Neural cell (in vitro differentiated cells): Measurements from ENCODE around the gene RELA. TPM values are rescaled to one million over a fixed set of nuclear protein-coding genes. Genes with fewer than 3 reads are reported as not detected.

ENCODE experiments used
- H2AFZ ChIP-seq: fragments of 200-600, 300-800 bp; sonication (generic), shearing (Covaris generic); 2 replicates; pipeline ENCODE4 v1.6.0; 2014; ENCODE audit warnings: low read depth, mild to moderate bottlenecking, antibody characterized with exemption, low read length, moderate library complexity
- H3F3A ChIP-seq: fragments of 200-600 bp; shearing (Covaris generic); 2 replicates; pipeline ENCODE4 v1.6.1; 2016; ENCODE audit warnings: mild to moderate bottlenecking, moderate library complexity, mixed read lengths, antibody characterized with exemption, low read length; ENCODE audit not compliant: insufficient read depth, poor library complexity, severe bottlenecking
- H3K27ac ChIP-seq: fragments of 200-600, 300-800 bp; sonication (generic), shearing (Covaris generic); 2 replicates; pipeline ENCODE4 v1.5.1; 2014; ENCODE audit warnings: mild to moderate bottlenecking, low read length, moderate library complexity
- H3K27me3 ChIP-seq: fragments of 300-800, 200-600 bp; sonication (generic), shearing (Covaris generic); 2 replicates; pipeline ENCODE4 v1.6.0; 2014; ENCODE audit warnings: mild to moderate bottlenecking, low read depth, low read length, moderate library complexity; ENCODE audit not compliant: insufficient read depth
- H3K36me3 ChIP-seq: fragments of 300-800, 200-600 bp; sonication (generic), shearing (Covaris generic); 2 replicates; pipeline ENCODE4 v1.5.1; 2014; ENCODE audit warnings: mild to moderate bottlenecking, antibody characterized with exemption, low read length, moderate library complexity; ENCODE audit not compliant: insufficient read depth
- H3K4me2 ChIP-seq: fragments of 300-800, 200-600 bp; sonication (generic), shearing (Covaris generic); 2 replicates; pipeline ENCODE4 v1.6.0; 2014; ENCODE audit warnings: mild to moderate bottlenecking, low read length
- H3K4me3 ChIP-seq: fragments of 300-800, 200-600 bp; sonication (generic), shearing (Covaris generic); 2 replicates; pipeline ENCODE4 v1.5.1; 2014; ENCODE audit warnings: mild to moderate bottlenecking, low read length, moderate library complexity
- H3K79me2 ChIP-seq: fragments of 200-600 bp; shearing (Covaris generic); replicated peaks from 2 replicates; pipeline ENCODE4 v1.6.0; 2014; ENCODE audit warnings: mild to moderate bottlenecking, low read length, moderate library complexity; ENCODE audit not compliant: insufficient read depth
- H3K9ac ChIP-seq: fragments of 300-800, 200-600 bp; sonication (generic), shearing (Covaris generic); 2 replicates; pipeline ENCODE4 v1.6.1; 2016; ENCODE audit warnings: mild to moderate bottlenecking, low read length, mixed read lengths
- H3K9me2 ChIP-seq: fragments of 200-600 bp; shearing (Covaris generic); 2 replicates; pipeline ENCODE4 v1.6.1; 2016; ENCODE audit warnings: mild to moderate bottlenecking, low read length, mixed read lengths; ENCODE audit not compliant: insufficient read depth
- H3K9me3 ChIP-seq: fragments of 200-600, 300-800 bp; sonication (generic), shearing (Covaris generic); 2 replicates; pipeline ENCODE4 v1.6.1; 2016; ENCODE audit warnings: mild to moderate bottlenecking, mixed run types, low read length, moderate library complexity, mixed read lengths
- H4K20me1 ChIP-seq: fragments of 200-600 bp; shearing (Covaris generic); 2 replicates; pipeline ENCODE4 v1.6.1; 2016; ENCODE audit warnings: mild to moderate bottlenecking, mixed run types; ENCODE audit not compliant: insufficient read depth
- EP300 ChIP-seq: fragments of 450-650 bp; conservative IDR thresholded peaks from 2 replicates; pipeline ENCODE4 v1.6.1; 2014; ENCODE audit warnings: antibody characterized with exemption, mild to moderate bottlenecking, moderate library complexity; ENCODE audit not compliant: poor library complexity, severe bottlenecking
- EZH2 ChIP-seq: fragments of 200-600, 300-800 bp; shearing (Covaris generic), sonication (generic); IDR thresholded peaks from 2 replicates; pipeline ENCODE4 v1.6.1; 2014; ENCODE audit warnings: antibody characterized with exemption, low read length, borderline replicate concordance, mild to moderate bottlenecking; ENCODE audit not compliant: insufficient read depth, poor library complexity, severe bottlenecking
- MXI1 ChIP-seq: fragments of 450-650 bp; conservative IDR thresholded peaks from 2 replicates; pipeline ENCODE4 v1.6.1; 2014; ENCODE audit warnings: antibody characterized with exemption, mild to moderate bottlenecking; ENCODE audit not compliant: poor library complexity, severe bottlenecking
- POLR2AphosphoS5 ChIP-seq: IDR thresholded peaks from 2 replicates; pipeline ENCODE4 v1.6.1; 2012
- RAD21 ChIP-seq: fragments of 450-650 bp; conservative IDR thresholded peaks from 2 replicates; pipeline ENCODE4 v1.6.1; 2014; ENCODE audit warnings: antibody characterized with exemption, mild to moderate bottlenecking, moderate library complexity
- SMC3 ChIP-seq: fragments of 450-650 bp; conservative IDR thresholded peaks from 2 replicates; pipeline ENCODE4 v1.6.1; 2014; ENCODE audit warnings: antibody characterized with exemption, mild to moderate bottlenecking, moderate library complexity; ENCODE audit not compliant: poor library complexity
- TAF1 ChIP-seq: IDR thresholded peaks from 2 replicates; pipeline ENCODE4 v1.6.1; 2012; ENCODE audit warnings: low read depth
- polyA plus RNA-seq: library from polyadenylated mRNA; depleted of rRNA; stranded (reverse); fragments of >200 nt; gene quantifications from 2 replicates; pipeline ENCODE4 v1.2.3, GENCODE V29; 2014
- TF ChIP-seq, protein P1 (sequence below): fragments of 450-650 bp; IDR thresholded peaks from 2 replicates; pipeline ENCODE4 v1.5.1; 2014; ENCODE audit warnings: antibody characterized with exemption, mild to moderate bottlenecking, moderate library complexity; ENCODE audit not compliant: poor library complexity, severe bottlenecking
- TF ChIP-seq, protein P2 (sequence below): IDR thresholded peaks from 2 replicates; pipeline ENCODE4 v1.6.1; 2012; ENCODE audit warnings: borderline replicate concordance

The RELA gene
- polyA plus RNA-seq, 1 donor from 2014 or later, result 19.3 TPM

DNA sequence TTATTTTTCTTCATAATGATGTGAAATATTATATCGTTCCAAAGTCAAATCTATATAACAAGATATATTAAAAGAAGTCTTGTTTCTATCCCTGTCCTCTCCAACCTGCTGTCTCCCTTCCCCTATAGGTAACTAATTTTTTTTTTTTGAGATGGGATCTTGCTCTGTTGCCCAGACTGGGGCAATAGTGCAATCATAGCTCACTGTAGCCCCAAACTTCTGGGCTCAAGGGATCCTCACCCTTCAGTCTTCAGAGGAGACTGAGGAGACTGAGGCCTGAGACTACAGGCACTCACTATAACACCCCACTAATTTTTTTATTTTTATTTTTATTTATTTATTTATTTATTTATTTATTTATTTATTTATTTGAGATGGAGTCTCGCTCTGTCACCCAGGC, 10.3 kb upstream of the RELA start:
- no peaks in the 10 kb centered on the region for H3K9me2 ChIP-seq

DNA sequence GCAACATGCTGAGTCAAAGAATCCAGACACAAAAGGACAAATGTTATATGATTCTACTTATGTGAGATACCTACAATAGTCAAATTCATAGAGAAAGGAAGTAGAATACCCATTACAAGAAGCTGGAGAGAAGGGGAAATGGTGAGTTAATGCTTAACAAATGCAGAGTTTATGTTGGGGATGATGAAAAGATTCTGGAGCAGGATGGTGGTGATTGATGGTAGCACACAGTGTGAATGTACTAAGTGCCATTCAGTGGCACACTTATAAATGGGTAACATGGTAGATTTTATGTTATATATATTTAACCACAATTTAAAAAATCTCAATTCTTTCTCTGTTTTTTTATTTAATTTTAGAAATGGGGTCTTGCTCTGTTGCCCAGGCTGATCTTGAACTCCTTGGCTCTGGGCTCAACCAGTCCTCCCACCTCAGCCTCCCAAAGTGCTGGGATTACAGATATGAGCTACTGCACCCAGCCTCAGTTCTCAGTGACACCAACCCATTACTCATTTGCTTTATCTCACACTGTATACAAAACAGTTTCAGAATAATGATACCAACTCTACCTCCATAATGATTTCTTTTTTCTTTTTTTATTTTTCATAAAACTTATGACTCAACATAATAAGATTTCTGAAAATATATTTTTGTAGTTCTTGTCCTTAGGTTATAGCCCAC, 9.6 kb upstream of the RELA start:
- Histone ChIP-seq H2AFZ (no peak overlapping the region), H4K20me1 (no peaks in the 10 kb centered on the region)

More for the DNA sequence above, 10.3 kb upstream of the RELA start:
- H4K20me1 ChIP-seq, result no peaks in the 10 kb centered on the region
- H3K4me3 ChIP-seq, result no peak overlapping the region
- H3F3A ChIP-seq, result no peaks in the 10 kb centered on the region
- H3K36me3 ChIP-seq, result no peaks in the 10 kb centered on the region
- TF ChIP-seq EP300, result no peak
- TF ChIP-seq EZH2, result no peak
- TF ChIP-seq SMC3, result no peak
- TF ChIP-seq TAF1, result no peak
- TF ChIP-seq, protein P1, sequence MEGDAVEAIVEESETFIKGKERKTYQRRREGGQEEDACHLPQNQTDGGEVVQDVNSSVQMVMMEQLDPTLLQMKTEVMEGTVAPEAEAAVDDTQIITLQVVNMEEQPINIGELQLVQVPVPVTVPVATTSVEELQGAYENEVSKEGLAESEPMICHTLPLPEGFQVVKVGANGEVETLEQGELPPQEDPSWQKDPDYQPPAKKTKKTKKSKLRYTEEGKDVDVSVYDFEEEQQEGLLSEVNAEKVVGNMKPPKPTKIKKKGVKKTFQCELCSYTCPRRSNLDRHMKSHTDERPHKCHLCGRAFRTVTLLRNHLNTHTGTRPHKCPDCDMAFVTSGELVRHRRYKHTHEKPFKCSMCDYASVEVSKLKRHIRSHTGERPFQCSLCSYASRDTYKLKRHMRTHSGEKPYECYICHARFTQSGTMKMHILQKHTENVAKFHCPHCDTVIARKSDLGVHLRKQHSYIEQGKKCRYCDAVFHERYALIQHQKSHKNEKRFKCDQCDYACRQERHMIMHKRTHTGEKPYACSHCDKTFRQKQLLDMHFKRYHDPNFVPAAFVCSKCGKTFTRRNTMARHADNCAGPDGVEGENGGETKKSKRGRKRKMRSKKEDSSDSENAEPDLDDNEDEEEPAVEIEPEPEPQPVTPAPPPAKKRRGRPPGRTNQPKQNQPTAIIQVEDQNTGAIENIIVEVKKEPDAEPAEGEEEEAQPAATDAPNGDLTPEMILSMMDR, result no peak
- TF ChIP-seq, protein P2, sequence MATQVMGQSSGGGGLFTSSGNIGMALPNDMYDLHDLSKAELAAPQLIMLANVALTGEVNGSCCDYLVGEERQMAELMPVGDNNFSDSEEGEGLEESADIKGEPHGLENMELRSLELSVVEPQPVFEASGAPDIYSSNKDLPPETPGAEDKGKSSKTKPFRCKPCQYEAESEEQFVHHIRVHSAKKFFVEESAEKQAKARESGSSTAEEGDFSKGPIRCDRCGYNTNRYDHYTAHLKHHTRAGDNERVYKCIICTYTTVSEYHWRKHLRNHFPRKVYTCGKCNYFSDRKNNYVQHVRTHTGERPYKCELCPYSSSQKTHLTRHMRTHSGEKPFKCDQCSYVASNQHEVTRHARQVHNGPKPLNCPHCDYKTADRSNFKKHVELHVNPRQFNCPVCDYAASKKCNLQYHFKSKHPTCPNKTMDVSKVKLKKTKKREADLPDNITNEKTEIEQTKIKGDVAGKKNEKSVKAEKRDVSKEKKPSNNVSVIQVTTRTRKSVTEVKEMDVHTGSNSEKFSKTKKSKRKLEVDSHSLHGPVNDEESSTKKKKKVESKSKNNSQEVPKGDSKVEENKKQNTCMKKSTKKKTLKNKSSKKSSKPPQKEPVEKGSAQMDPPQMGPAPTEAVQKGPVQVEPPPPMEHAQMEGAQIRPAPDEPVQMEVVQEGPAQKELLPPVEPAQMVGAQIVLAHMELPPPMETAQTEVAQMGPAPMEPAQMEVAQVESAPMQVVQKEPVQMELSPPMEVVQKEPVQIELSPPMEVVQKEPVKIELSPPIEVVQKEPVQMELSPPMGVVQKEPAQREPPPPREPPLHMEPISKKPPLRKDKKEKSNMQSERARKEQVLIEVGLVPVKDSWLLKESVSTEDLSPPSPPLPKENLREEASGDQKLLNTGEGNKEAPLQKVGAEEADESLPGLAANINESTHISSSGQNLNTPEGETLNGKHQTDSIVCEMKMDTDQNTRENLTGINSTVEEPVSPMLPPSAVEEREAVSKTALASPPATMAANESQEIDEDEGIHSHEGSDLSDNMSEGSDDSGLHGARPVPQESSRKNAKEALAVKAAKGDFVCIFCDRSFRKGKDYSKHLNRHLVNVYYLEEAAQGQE, result no peak
- no peak for TF ChIP-seq RAD21
- TF ChIP-seq MXI1, result no peak
- no peak for TF ChIP-seq POLR2AphosphoS5
- no peak overlapping the region for H3K4me2 ChIP-seq
- H3K79me2 ChIP-seq, result no peaks in the 10 kb centered on the region
- H2AFZ ChIP-seq, result no peak overlapping the region
- no peaks in the 10 kb centered on the region for H3K27me3 ChIP-seq
- no peak overlapping the region for H3K27ac ChIP-seq
- no peak overlapping the region for H3K9ac ChIP-seq
- H3K9me3 ChIP-seq, result no peaks in the 10 kb centered on the region

More for the DNA sequence above, 9.6 kb upstream of the RELA start:
- Histone ChIP-seq H3K79me2 (no peaks in the 10 kb centered on the region), H3K9me2 (no peaks in the 10 kb centered on the region), H3K4me3 (no peak overlapping the region), H3K27me3 (no peaks in the 10 kb centered on the region), H3K27ac (no peak overlapping the region), H3K9me3 (no peaks in the 10 kb centered on the region), H3K4me2 (no peak overlapping the region), H3K9ac (no peak overlapping the region), H3F3A (no peaks in the 10 kb centered on the region), H3K36me3 (no peaks in the 10 kb centered on the region)
- no peak for TF ChIP-seq MXI1
- no peak for TF ChIP-seq EZH2
